Adipocyte (in vitro differentiated cells): Measurements from ENCODE around the gene POM121C.
"Not testable (repeated sequence)": the region's sequence is repeated elsewhere in the genome, so short reads cannot be mapped to it uniquely, and the experiment has no call there.

ENCODE experiments used
- DNase-seq: peaks from one replicate; pipeline ENCODE4 v3.0.0-alpha.2; 2015; ENCODE audit warnings: low read depth
- H3K27me3 ChIP-seq: replicated peaks from 2 replicates; pipeline ENCODE4 v1.7.0; 2013; ENCODE audit warnings: mild to moderate bottlenecking, low read length, moderate library complexity; ENCODE audit not compliant: control insufficient read depth, insufficient read depth
- H3K36me3 ChIP-seq: 2 replicates; pipeline ENCODE4 v1.7.0; 2013; ENCODE audit warnings: low read length, mild to moderate bottlenecking, moderate library complexity; ENCODE audit not compliant: control insufficient read depth, insufficient read depth, severe bottlenecking
- H3K4me1 ChIP-seq: 2 replicates; pipeline ENCODE4 v1.7.0; 2013; ENCODE audit warnings: mild to moderate bottlenecking, low read length, moderate library complexity; ENCODE audit not compliant: control insufficient read depth, insufficient read depth
- H3K4me3 ChIP-seq: 2 replicates; pipeline ENCODE4 v1.7.0; 2013; ENCODE audit warnings: mild to moderate bottlenecking, low read length, moderate library complexity
- H3K9ac ChIP-seq: 2 replicates; pipeline ENCODE4 v1.7.0; 2013; ENCODE audit warnings: mild to moderate bottlenecking, low read length, moderate library complexity
- H3K9me3 ChIP-seq: 2 replicates; pipeline ENCODE4 v1.7.0; 2013; ENCODE audit warnings: mild to moderate bottlenecking, low read length, moderate library complexity; ENCODE audit not compliant: control insufficient read depth

Gene POM121C

DNA sequence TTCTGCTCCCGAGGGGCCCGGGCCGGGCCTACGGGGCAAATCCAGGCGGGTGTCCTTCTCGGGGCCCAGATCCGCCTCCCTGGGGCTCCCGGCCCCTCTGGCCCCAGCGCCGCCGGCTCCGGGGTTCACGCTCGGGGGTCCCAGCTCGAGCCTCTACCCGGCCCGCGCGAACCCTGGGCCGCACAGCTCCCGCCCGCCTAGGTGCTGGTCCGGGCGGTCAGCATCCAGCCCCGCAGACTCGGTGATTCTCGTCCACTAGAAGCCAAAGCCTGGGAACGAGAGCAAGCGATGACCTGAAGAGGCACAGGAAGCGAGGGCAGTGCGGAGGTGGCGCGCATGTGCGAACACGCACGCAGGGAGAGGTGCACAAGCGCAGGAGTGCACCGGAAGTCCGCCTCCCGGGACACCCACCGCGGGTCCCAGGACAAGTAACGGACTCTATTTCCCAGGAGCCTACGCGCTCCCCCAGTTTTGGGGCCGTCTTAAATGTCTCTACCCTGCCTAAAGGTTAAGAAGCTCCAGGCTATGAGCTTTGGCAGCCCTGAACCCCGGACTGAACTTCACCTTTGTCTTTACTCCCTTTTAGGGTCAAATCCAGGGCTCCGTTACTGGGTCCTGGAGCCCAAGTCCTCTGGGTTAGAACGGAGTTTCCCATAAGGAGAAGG lies at the start of gene POM121C:
Gene POM121C (minus strand): TSS at position 321 of the 665 bp plus-strand sequence. CDS start 44,803 bp downstream, outside the sequence.
- H3K9me3 ChIP-seq, H3K4me1 ChIP-seq, H3K36me3 ChIP-seq, H3K27me3 ChIP-seq: not testable (repeated sequence)
- peak within 1 kb of the TSS; percentile 92 for H3K9ac ChIP-seq
- peak within 1 kb of the TSS; percentile 87 for H3K4me3 ChIP-seq
- peak; percentile 89 for DNase-seq

DNA sequence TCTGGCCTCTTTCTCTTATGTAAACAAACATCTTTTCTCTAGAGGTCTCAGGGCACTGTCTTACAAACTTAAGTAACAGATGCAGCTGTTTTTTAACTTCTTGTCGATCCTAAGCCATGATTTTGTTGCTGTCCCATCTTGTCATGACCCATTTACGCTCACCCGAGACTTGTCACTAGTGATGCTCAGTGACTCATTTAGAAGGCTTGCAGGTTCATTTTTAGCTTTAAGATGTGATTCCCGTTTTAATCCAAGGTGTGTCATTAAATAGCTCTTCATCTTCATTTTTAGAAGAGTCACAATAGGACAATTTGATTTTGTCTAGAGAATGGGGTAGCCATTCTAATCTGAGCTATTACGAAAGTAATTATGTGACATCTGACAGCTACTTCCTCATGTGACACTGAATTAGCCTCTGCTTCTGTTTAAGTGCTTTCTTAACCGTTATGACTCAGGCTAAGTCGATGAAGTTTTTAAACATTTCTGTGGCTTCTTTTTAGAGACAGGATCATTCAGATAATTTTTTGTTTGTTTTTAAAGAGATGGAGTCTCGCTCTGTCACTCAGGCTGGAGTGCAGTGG lies 48.7 kb upstream of the POM121C start:
- DNase-seq = peak; percentile 61
- H3K4me3 ChIP-seq = no peak overlapping the region
- no peaks in the 10 kb centered on the region for H3K27me3 ChIP-seq
- no peak overlapping the region for H3K9ac ChIP-seq
- H3K4me1 ChIP-seq = no peaks in the 10 kb centered on the region
- H3K9me3 ChIP-seq = no peaks in the 10 kb centered on the region
- peaks cover 15% of the 10 kb centered on the region for H3K36me3 ChIP-seq

DNA sequence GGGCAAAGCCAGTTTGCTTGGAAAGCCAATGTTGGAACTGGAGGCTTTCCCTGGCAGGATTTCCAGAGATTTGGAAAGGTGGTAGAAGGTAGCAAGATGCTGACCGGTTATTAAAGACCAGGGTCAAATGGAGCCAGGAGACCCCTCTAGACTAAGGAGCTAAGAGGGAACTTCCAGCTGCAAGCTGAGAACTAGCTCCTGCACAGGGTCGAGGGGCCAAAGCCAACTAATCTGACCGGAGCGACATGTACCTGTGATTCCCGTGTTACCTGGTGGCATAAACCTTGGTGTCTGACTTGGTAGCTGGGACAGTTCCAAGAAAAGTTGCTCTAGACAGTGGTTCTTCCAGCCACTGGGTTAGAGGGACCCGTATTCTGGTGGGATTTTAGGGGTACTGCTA lies 47.8 kb upstream of the POM121C start:
- H3K27me3 ChIP-seq = no peaks in the 10 kb centered on the region
- no peaks in the 10 kb centered on the region for H3K4me1 ChIP-seq
- H3K4me3 ChIP-seq = no peak overlapping the region
- no peak overlapping the region for H3K9ac ChIP-seq
- peaks cover 12% of the 10 kb centered on the region for H3K36me3 ChIP-seq
- DNase-seq = no peak
- no peaks in the 10 kb centered on the region for H3K9me3 ChIP-seq

DNA sequence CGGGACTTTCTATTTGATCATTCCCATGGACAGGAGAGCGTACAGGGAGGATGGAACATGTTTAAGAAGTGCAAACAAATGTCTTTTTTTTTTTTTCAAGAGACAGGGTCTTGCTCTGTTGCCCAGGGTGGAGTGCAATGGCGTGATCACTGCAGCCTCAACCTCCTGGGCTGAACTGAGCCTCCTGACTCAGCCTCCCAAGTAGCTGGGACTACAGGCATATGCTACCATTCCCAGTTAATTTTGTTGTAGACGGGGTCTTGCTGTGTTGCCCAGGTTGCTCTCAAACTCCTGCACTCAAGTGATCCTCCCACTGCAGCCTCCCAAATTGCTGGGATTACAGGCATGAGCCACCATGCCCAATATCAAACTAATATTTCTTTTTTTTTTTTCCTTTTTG lies 46.5 kb upstream of the POM121C start:
- Histone ChIP-seq H3K9me3 (no peaks in the 10 kb centered on the region), H3K4me1 (peaks cover 3% of the 10 kb centered on the region), H3K27me3 (no peaks in the 10 kb centered on the region), H3K4me3 (no peak overlapping the region), H3K9ac (no peak overlapping the region), H3K36me3 (peaks cover 10% of the 10 kb centered on the region)
- DNase-seq = no peak

DNA sequence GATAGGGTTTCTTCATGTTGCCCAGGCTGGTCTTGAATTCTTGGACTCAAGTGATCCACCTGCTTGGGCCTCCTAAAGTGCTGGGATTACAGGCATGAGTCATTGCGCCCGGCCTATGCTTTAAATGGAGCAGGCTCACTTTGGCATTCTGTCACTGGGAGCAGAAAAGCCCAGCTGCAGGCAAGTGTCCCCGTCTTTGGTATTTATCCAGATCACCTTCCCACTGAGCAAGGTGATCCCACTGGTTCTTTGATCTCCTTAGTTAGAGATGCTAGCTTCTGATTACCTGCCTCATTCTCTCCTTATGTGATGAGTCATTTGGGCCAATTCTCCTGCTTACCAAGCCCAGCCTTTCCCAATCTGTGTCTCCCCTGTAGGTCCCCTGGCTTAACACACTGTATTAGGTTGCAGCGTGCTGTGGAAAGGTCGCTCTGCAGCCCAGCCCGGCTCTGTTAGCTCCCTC lies 45.3 kb upstream of the POM121C start:
- no peaks in the 10 kb centered on the region for H3K27me3 ChIP-seq
- no peak for DNase-seq
- no peak overlapping the region for H3K9ac ChIP-seq
- H3K4me1 ChIP-seq = peaks cover 9% of the 10 kb centered on the region
- H3K9me3 ChIP-seq = no peaks in the 10 kb centered on the region
- H3K36me3 ChIP-seq = peaks cover under 1% of the 10 kb centered on the region
- H3K4me3 ChIP-seq = no peak overlapping the region

DNA sequence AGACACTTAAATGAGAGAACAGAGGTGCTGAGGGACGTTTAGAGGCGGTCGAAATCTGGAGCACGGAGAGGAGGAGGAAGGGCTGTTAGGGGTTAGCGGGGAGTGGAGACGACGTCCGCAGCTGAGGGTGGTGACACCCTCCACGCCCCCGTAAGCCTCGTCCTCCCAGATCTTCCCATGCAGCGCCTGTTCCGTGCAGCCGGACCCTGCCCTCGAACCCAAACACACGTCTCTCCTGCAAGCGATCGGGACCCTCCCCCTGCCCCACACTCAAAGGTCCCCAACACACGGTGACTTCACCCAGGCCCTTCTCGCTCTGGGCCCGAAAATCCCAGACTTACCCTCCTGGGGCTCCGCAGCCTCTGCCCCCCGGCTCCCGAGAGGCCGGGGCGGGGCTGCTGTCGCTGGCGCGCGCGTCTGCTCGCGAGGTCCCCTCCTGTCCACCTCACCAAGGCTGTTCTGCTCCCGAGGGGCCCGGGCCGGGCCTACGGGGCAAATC lies 41.2 kb upstream of the POM121C start:
- peaks cover 19% of the 10 kb centered on the region for H3K36me3 ChIP-seq
- peaks cover 16% of the 10 kb centered on the region for H3K4me1 ChIP-seq
- DNase-seq = peak; percentile 42
- peak overlapping the region; percentile 93 for H3K9ac ChIP-seq
- H3K27me3 ChIP-seq, H3K9me3 ChIP-seq: not testable (repeated sequence)
- H3K4me3 ChIP-seq = peak overlapping the region; percentile 93

DNA sequence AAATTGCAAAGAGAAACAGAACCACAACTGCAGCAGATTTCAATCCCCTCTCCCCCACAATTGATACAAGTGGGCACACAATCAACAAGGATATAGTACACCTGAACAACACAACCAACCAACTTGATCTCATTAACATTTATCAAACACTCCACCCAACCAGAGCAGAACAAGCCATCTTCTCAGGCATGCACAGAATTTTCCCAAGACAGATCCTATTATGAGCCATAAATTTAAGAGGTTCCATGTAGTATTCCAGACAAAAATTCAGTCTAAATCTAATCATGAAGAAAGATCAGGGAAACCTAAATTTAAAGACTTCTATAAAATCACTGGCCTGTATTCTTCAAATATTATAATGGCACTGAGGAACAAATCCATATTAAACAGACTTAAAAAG lies 35.6 kb upstream of the POM121C start:
- not testable (repeated sequence) for H3K9me3 ChIP-seq, DNase-seq, H3K27me3 ChIP-seq, H3K9ac ChIP-seq, H3K4me3 ChIP-seq
- peaks cover 36% of the 10 kb centered on the region for H3K36me3 ChIP-seq
- H3K4me1 ChIP-seq = peaks cover 10% of the 10 kb centered on the region

DNA sequence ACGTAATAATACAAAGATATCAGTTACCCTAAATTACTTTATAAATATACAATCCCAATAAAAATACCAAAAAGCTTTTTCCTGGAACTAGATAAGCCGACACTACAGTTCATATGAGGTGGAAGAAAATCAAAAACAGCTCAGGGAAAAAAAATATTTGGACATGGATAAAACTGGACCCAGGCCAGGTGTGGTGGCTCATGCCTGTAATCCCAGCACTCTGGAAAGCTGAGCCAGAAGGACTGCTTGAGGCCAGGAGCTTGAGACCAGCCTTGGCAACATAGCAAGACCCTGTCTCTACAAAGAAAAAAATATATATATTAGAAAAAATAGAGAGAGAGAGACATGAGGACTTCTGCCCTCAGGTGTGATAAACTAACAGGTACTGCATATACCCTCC lies 32.7 kb upstream of the POM121C start:
- not testable (repeated sequence) for H3K9me3 ChIP-seq, H3K9ac ChIP-seq, DNase-seq

DNA sequence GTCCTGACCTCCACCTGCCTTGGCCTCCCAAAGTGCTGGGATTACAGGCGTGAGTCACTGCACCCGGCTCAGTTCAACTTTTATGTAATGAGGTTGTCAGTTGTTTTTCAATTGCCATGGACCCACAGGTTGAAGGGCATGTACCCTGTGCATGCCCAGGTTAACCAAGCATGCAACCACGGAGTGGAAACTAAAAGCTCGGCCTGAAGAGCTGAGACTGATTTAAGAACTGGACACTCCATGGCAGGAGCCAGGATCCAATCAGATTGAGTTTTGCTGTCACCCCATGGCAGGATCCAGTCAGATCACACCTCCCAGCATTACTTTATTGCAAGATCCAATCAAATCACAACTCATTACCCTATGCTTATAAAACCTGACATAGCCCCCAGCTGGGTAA lies 22.9 kb upstream of the POM121C start:
- not testable (repeated sequence) for H3K9me3 ChIP-seq, H3K9ac ChIP-seq, H3K4me3 ChIP-seq, H3K27me3 ChIP-seq, H3K36me3 ChIP-seq, DNase-seq, H3K4me1 ChIP-seq

More for the DNA sequence above, 32.7 kb upstream of the POM121C start:
- not testable (repeated sequence) for H3K4me1 ChIP-seq, H3K4me3 ChIP-seq, H3K27me3 ChIP-seq
- H3K36me3 ChIP-seq = peaks cover 35% of the 10 kb centered on the region

DNA sequence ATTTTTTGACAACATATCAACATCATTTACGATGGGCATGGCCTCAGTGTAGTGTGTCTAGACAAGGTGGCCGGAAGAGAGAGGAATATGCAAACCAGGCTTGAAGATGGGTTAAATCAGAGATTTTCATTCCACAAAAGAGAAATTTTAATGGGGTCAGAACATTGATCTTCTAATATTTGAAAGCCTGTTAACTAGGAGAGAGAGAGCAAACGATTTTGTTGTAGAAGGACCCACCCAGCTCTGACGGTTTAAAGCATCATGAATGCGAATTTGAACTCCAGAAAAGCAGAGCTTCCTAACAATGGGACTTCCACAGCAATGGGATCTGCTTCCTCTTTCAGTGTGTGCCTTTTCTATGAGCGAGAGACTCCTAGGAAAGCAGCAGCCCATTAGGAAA lies 5.9 kb upstream of the POM121C start, which contains the start of gene SPDYE5:
Gene SPDYE5 (plus strand): TSS at position 301 of the 400 bp plus-strand sequence. CDS start 1,728 bp downstream, outside the sequence.
- H3K4me3 ChIP-seq, H3K27me3 ChIP-seq, H3K4me1 ChIP-seq, H3K9me3 ChIP-seq, H3K36me3 ChIP-seq, H3K9ac ChIP-seq, DNase-seq: not testable (repeated sequence)

DNA sequence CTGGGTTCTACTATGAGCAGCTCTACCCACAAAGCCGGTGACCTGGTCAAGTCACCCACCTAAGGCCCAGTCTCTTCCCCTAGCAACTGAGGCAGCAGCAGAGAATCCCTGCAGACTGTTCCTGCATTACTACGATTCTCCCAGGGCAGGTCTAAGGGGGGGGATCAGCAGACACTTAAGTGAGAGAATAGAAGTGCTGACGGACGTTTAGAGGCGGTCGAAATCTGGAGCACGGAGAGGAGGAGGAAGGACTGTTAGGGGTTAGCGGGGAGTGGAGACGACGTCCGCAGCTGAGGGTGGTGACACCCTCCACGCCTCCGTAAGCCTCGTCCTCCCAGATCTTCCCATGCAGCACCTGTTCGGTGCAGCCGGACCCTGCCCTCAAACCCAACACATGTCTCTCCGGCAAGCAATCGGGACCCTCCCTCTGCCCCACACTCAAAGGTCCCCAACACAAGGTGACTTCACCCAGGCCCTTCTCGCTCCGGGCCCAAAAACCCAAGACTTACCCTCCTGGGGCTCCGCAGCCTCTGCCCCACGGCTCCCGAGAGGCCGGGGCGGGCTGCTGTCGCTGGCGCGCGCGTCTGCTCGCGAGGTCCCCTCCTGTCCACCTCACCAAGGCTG lies 632 bp downstream of the POM121C start:
- H3K27me3 ChIP-seq, H3K36me3 ChIP-seq, H3K4me1 ChIP-seq, H3K9me3 ChIP-seq: not testable (repeated sequence)
- peak overlapping the region; percentile 92 for H3K9ac ChIP-seq
- peak; percentile 5 for DNase-seq
- peak overlapping the region; percentile 87 for H3K4me3 ChIP-seq
